WERI-Rb-1 (cell line): ENCODE results near the gene AKAP13.

Source experiments
- DNase-seq: peaks from one replicate; pipeline ENCODE4 v3.0.0-alpha.2; 2020
- H3K27ac ChIP-seq: fragments of 250-450 bp; sonication (Bioruptor Pico); 2 replicates; pipeline ENCODE4 v1.5.1; 2020; ENCODE audit warnings: mild to moderate bottlenecking, moderate library complexity
- H3K27me3 ChIP-seq: fragments of 250-450 bp; sonication (Bioruptor Pico); 2 replicates; pipeline ENCODE4 v1.5.1; 2021; ENCODE audit warnings: mild to moderate bottlenecking, low read depth, moderate library complexity; ENCODE audit not compliant: insufficient read depth, severe bottlenecking
- H3K36me3 ChIP-seq: fragments of 250-450 bp; sonication (Bioruptor Pico); 2 replicates; pipeline ENCODE4 v1.5.1; 2020; ENCODE audit warnings: mild to moderate bottlenecking, moderate library complexity
- H3K4me3 ChIP-seq: 2 replicates; pipeline ENCODE4 v1.5.1; 2011; ENCODE audit warnings: low read depth, mild to moderate bottlenecking, control low read depth, low read length
- H3K9me3 ChIP-seq: fragments of 250-450 bp; sonication (Bioruptor Pico); 2 replicates; pipeline ENCODE4 v1.5.1; 2021; ENCODE audit warnings: mild to moderate bottlenecking, moderate library complexity; ENCODE audit not compliant: severe bottlenecking
- TF ChIP-seq, protein P1 (sequence below): IDR thresholded peaks from 2 replicates; pipeline ENCODE4 v1.5.1; 2011; ENCODE audit warnings: low read depth, mild to moderate bottlenecking, control low read depth, inconsistent platforms, low read length

The AKAP13 gene

DNA sequence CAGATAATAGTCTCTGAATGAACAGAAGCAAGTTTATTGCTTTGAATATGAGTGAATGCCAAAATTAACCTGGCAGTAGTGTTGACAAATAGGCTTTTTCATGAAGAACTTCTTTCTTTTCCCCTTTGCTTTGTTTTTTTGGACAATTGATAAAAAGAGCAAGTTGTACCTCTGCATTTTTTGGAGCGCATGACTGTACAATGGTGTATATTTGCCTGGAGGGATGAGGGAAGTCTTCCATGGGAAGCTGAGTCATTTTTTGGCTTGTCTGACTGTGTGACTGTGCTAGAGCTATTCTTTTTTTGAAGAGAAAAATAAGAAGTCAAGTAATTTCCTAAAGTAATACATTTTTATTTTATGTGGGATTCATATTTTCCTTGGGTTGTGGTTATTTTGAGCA is 227.4 kb downstream of the AKAP13 start:
- no peaks in the 10 kb centered on the region for H3K27me3 ChIP-seq
- peaks cover 77% of the 10 kb centered on the region for H3K36me3 ChIP-seq
- no peak for DNase-seq
- TF ChIP-seq, protein P1, sequence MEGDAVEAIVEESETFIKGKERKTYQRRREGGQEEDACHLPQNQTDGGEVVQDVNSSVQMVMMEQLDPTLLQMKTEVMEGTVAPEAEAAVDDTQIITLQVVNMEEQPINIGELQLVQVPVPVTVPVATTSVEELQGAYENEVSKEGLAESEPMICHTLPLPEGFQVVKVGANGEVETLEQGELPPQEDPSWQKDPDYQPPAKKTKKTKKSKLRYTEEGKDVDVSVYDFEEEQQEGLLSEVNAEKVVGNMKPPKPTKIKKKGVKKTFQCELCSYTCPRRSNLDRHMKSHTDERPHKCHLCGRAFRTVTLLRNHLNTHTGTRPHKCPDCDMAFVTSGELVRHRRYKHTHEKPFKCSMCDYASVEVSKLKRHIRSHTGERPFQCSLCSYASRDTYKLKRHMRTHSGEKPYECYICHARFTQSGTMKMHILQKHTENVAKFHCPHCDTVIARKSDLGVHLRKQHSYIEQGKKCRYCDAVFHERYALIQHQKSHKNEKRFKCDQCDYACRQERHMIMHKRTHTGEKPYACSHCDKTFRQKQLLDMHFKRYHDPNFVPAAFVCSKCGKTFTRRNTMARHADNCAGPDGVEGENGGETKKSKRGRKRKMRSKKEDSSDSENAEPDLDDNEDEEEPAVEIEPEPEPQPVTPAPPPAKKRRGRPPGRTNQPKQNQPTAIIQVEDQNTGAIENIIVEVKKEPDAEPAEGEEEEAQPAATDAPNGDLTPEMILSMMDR = no peak
- no peak overlapping the region for H3K4me3 ChIP-seq
- H3K27ac ChIP-seq = no peak overlapping the region
- no peaks in the 10 kb centered on the region for H3K9me3 ChIP-seq

DNA sequence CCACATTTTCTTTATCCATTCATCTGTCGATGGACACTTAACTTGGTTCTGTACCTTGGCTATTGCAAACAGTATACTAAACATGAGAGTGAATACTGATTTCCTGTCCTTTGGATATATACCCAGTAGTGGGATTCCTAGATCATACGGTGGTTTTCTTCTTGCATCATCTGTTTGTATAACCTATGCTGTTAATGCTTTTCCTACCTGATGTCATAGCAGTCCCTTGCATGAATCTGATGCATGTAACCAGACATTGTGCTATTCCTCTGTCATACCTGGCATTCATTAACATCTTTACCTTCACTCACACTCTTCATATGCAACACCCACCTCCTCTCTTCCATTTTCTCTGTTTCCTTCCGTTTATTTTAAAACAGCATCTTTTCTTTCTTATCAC is 229.1 kb downstream of the AKAP13 start:
- no peaks in the 10 kb centered on the region for H3K9me3 ChIP-seq
- no peak overlapping the region for H3K27ac ChIP-seq
- no peak overlapping the region for H3K4me3 ChIP-seq
- H3K27me3 ChIP-seq = no peaks in the 10 kb centered on the region
- peaks cover 64% of the 10 kb centered on the region for H3K36me3 ChIP-seq
- no peak for DNase-seq
- TF ChIP-seq, protein P1 = no peak

DNA sequence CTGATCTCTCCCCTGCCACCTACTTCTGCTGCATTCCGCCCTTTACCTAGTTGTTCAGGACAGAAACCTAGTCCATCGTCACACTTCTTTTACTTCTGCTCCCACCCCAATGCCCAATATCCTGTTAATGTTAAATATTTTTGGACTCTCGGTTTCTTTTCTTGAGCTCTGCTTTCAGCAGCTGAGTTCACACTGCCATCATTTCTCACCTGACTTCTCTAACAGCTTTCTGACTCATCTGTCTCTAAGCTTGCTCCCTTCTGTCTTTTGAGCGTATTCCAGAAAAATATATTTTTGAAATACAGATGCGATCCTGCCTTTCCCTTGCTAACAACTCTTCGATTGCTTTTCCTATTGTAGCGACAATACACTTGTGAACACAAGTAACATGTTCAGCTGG is 231.0 kb downstream of the AKAP13 start:
- no peak for DNase-seq
- H3K4me3 ChIP-seq = no peak overlapping the region
- H3K36me3 ChIP-seq = peaks cover 56% of the 10 kb centered on the region
- H3K9me3 ChIP-seq = no peaks in the 10 kb centered on the region
- TF ChIP-seq, protein P1 = no peak
- no peak overlapping the region for H3K27ac ChIP-seq
- H3K27me3 ChIP-seq = no peaks in the 10 kb centered on the region

DNA sequence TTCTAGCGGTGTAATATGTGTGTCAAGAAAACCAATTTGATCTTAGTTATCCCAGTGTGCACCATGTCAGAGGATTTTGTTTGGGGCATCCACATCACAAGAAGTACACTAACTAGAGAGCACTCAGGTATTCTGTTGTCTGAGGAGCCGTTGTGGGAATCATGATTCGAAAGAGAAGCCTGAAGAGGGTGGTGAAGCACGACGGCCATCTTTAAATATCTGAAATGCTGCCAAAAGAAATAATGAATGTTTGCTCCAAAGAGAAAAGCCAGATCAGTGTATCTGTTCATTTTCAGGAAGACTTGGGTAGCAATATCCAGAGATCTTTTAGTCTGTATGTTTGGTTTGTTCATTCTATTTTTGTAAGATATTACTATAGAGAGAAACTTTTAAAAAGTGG is 233.7 kb downstream of the AKAP13 start:
- TF ChIP-seq, protein P1 = no peak

DNA sequence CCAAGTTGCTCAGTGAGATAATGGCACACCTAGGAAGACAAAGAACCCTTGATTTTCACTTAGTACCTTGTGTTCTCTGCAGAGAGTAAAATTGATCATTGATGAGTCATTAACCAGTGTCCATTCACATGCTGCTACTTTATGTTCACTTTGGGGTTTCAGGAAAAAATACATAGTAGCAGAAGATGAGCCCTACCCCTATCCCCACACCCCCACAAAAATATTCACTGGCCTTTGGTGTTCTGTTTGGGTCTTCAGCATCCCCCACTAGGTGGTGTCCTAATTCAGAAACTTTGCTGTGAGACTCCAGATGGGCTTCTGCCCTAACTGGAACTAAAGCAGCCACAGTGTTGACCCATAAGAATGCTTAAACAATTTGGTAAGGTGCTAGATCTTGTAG is 235.5 kb downstream of the AKAP13 start:
- Histone ChIP-seq H3K27ac (no peak overlapping the region; the same call in 1 of the 2 replicates), H3K27me3 (no peaks in the 10 kb centered on the region), H3K4me3 (no peak overlapping the region), H3K36me3 (peaks cover 46% of the 10 kb centered on the region), H3K9me3 (peaks cover 6% of the 10 kb centered on the region)
- peak; percentile 37 for DNase-seq
- TF ChIP-seq, protein P1 = peak; percentile 55

More for the DNA sequence above, 233.7 kb downstream of the AKAP13 start:
- DNase-seq = no peak
- Histone ChIP-seq H3K9me3 (peaks cover 6% of the 10 kb centered on the region), H3K4me3 (no peak overlapping the region), H3K27me3 (no peaks in the 10 kb centered on the region), H3K27ac (no peak overlapping the region), H3K36me3 (peaks cover 55% of the 10 kb centered on the region)

DNA sequence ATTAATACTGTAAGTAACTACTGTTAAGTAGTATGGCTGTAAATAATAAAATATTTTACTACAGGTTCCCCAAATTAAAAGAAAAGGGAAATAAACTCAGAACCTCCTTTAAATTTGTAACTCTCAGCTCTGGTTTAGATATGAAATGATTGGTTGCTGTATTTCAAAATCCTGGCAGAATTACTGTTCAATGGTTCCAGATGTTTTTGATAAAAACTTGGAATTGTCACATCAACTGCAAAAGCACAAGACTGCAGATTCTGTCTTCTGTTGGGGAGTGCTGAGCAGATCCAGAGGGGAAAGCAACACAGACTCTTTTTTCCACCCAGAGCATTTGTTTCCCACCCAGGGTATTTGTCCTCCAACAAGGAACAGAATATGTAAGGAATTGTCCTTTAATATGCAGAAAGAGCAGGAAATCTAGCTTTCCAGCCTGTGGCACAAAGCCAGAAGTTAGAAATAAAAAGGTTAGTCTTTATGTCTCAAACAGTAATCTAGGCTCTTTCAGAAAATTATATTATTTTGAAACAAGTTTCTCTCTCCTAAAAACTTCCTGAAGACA is 236.2 kb downstream of the AKAP13 start:
- Histone ChIP-seq H3K36me3 (peaks cover 39% of the 10 kb centered on the region), H3K27ac (peak overlapping the region; percentile 66), H3K4me3 (no peak overlapping the region), H3K9me3 (peaks cover 6% of the 10 kb centered on the region), H3K27me3 (no peaks in the 10 kb centered on the region)
- no peak for DNase-seq
- TF ChIP-seq, protein P1 = no peak
